ENCODE measurements around the gene NME9.

The NME9 gene

DNA sequence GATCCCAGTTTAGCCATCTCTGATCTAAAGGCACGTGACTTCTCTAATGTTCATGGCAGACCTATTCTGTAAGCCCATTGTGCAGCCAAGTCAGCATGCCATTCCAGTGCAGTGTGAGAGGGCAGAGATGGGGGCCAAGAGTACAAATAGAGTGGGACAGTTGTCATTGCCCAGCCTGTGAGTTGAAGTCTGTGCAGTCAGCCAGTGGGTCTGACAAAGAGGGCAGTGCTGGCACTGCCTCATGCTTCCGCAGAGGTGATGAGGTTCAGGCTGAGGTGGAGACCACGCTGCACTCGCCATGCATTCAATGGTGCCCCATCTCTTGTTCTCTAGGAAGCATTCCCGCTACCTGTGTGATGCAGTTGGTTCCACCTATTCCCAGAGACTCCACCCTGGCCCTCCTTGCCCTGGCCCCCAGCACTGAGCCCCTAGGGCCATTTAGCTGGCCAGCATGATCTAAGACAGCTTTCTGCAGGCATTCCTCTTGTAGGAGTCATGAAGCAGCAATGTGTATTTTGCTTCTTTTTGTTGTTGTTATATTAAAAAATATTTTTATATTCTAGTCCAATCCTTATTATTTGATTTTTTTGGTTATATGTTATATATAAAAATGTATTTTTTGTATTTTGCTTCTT, 22.4 kb upstream of the NME9 start:
- no peak overlapping the region for H4K91ac ChIP-seq (ENCODE audit: low read depth, low read length, poor library complexity)
- H3K23ac ChIP-seq (ENCODE audit: low read depth, low read length, poor library complexity), result no peak overlapping the region
- no peak overlapping the region for H3K27ac ChIP-seq (replicated peaks; ENCODE audit: low read length)
- no peak overlapping the region for H4K8ac ChIP-seq (ENCODE audit: low read depth, low read length)
- H2BK12ac ChIP-seq (ENCODE audit: low read length), result no peak overlapping the region
- no peak overlapping the region for H2AFZ ChIP-seq (ENCODE audit: low read length)
- H2BK15ac ChIP-seq (ENCODE audit: low read length), result no peak overlapping the region
- WGBS, 2 donors (ENCODE audit: extremely low coverage in 2 of 2, insufficient read length in 2 of 2, insufficient replicate concordance in 1 of 2), result no CpG with 5 or more reads among the region's 5 CpGs
- H3K14ac ChIP-seq (ENCODE audit: low read length), result no peak overlapping the region
- H3K9me3 ChIP-seq (replicated peaks in 1 of 2; ENCODE audit: control insufficient read depth in 2 of 2, insufficient read depth in 1 of 2, low read depth in 1 of 2, low read length in 2 of 2), result no peaks in the 10 kb centered on the region
- H3K27me3 ChIP-seq (ENCODE audit: control insufficient read depth in 3 of 3, insufficient read depth in 3 of 3, low read depth in 1 of 3, low read length in 3 of 3), result no peaks in the 10 kb centered on the region
- no peak overlapping the region for H2BK5ac ChIP-seq (ENCODE audit: low read length)
- peak overlapping the region; percentile 23 for H3K18ac ChIP-seq (ENCODE audit: low read length)
- H3K79me1 ChIP-seq (ENCODE audit: low read depth, low read length), result no peaks in the 10 kb centered on the region
- H3K36me3 ChIP-seq (replicated peaks in 1 of 2; ENCODE audit: control insufficient read depth in 2 of 2, insufficient read depth in 2 of 2, low read length in 2 of 2), result peaks cover 2 to 10% of the 10 kb centered on the region in 2 donors
- no peak for DNase-seq (ENCODE audit: low spot score)
- no peak overlapping the region for H3K4me2 ChIP-seq (ENCODE audit: insufficient read depth, low read length, poor library complexity, severe bottlenecking)
- H3K9ac ChIP-seq (ENCODE audit: low read depth, low read length, poor library complexity), result no peak overlapping the region
- peaks cover 0 to 5% of the 10 kb centered on the region in 2 donors for H3K4me1 ChIP-seq (ENCODE audit: control insufficient read depth in 2 of 2, insufficient read depth in 1 of 2, low read depth in 1 of 2, low read length in 2 of 2)
- no peak overlapping the region for H2BK120ac ChIP-seq (ENCODE audit: low read depth, low read length)
- H2AK5ac ChIP-seq (ENCODE audit: low read depth, low read length), result no peak overlapping the region
- H3K4ac ChIP-seq (ENCODE audit: low read length), result no peak overlapping the region
- H3K4me3 ChIP-seq (ENCODE audit: low read length in 2 of 2), result no peak overlapping the region

DNA sequence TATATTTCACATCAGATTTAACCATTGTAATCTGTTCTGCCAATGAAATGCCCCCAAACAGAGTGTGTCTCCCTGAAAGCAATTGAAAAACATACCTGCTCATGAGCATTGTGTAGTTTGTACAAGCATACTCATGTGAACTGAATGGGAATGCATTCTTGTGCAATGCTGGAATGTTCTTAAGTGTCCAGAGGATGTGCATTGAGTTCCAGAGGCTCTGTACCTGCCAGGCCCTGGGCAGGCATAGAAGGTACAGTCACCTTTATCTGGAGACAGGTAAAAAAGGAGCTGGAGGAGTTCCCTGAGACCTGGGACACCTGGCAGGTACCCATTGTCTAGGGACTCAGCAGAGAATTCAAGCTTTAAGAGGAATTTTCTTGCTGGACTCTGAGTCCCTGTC, 21.5 kb upstream of the NME9 start:
- Histone ChIP-seq H2BK15ac (ENCODE audit: low read length) (no peak overlapping the region), H2AK5ac (ENCODE audit: low read depth, low read length) (no peak overlapping the region), H2BK12ac (ENCODE audit: low read length) (no peak overlapping the region), H3K27me3 (ENCODE audit: control insufficient read depth in 3 of 3, insufficient read depth in 3 of 3, low read depth in 1 of 3, low read length in 3 of 3) (peaks cover 0 to 4% (median 0%) of the 10 kb centered on the region in 3 experiments), H4K91ac (ENCODE audit: low read depth, low read length, poor library complexity) (no peak overlapping the region), H3K14ac (ENCODE audit: low read length) (no peak overlapping the region), H3K4ac (ENCODE audit: low read length) (no peak overlapping the region), H2BK5ac (ENCODE audit: low read length) (no peak overlapping the region), H3K36me3 (replicated peaks in 1 of 2; ENCODE audit: control insufficient read depth in 2 of 2, insufficient read depth in 2 of 2, low read length in 2 of 2) (peaks cover 2 to 7% of the 10 kb centered on the region in 2 donors), H3K9me3 (replicated peaks in 1 of 2; ENCODE audit: control insufficient read depth in 2 of 2, insufficient read depth in 1 of 2, low read depth in 1 of 2, low read length in 2 of 2) (no peaks in the 10 kb centered on the region), H3K4me2 (ENCODE audit: insufficient read depth, low read length, poor library complexity, severe bottlenecking) (no peak overlapping the region), H3K4me3 (ENCODE audit: low read length in 2 of 2) (no peak overlapping the region), H3K4me1 (ENCODE audit: control insufficient read depth in 2 of 2, insufficient read depth in 1 of 2, low read depth in 1 of 2, low read length in 2 of 2) (peaks cover 0 to 5% of the 10 kb centered on the region in 2 donors), H3K23ac (ENCODE audit: low read depth, low read length, poor library complexity) (no peak overlapping the region), H3K18ac (ENCODE audit: low read length) (no peak overlapping the region), H3K9ac (ENCODE audit: low read depth, low read length, poor library complexity) (no peak overlapping the region), H2BK120ac (ENCODE audit: low read depth, low read length) (no peak overlapping the region), H3K79me1 (ENCODE audit: low read depth, low read length) (no peaks in the 10 kb centered on the region), H2AFZ (ENCODE audit: low read length) (no peak overlapping the region), H4K8ac (ENCODE audit: low read depth, low read length) (no peak overlapping the region), H3K27ac (replicated peaks; ENCODE audit: low read length) (no peak overlapping the region)
- DNase-seq (ENCODE audit: low spot score), result no peak

DNA sequence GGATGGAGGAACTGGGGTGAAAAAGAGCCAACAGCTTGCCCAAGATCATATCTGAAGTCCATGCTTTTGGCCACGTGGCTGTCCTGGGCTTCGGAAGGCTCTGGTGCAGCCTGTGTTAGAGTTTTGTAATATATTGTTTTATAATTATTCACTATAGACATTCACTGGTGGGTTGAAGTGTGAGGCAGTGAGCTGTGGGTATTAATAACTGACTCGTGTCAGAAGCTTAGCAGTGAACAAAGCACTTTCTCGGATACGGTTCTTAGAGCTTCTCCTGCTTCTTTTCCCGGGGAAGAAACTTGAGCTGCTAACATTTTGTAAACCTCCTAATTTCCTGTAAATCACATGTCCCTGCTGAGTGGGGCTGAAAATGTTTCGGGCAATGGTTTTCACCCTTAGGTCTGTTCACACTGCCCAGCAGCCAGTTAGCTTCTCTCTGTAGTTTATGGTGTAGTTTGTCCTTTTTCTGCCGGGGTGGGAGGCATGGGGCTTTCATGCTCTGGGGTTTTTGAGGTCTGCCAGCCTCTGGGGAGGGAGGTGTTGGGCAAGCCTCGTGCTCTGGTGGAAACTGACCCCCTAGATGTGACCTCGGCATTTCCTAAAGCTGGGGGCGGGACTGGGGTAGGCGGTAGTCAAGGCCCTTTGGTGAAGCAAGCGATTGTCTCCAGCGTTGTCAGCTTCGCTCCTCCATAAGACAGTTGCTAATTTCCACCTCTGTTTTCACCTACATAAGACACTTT, 20.4 kb upstream of the NME9 start:
- Histone ChIP-seq H3K79me1 (ENCODE audit: low read depth, low read length) (no peaks in the 10 kb centered on the region), H4K91ac (ENCODE audit: low read depth, low read length, poor library complexity) (no peak overlapping the region), H2BK12ac (ENCODE audit: low read length) (no peak overlapping the region), H2AK5ac (ENCODE audit: low read depth, low read length) (no peak overlapping the region), H3K4ac (ENCODE audit: low read length) (no peak overlapping the region), H3K14ac (ENCODE audit: low read length) (no peak overlapping the region), H2AFZ (ENCODE audit: low read length) (no peak overlapping the region), H3K27me3 (ENCODE audit: control insufficient read depth in 3 of 3, insufficient read depth in 3 of 3, low read depth in 1 of 3, low read length in 3 of 3) (peaks cover 0 to 4% (median 0%) of the 10 kb centered on the region in 3 experiments), H3K23ac (ENCODE audit: low read depth, low read length, poor library complexity) (no peak overlapping the region), H3K4me1 (ENCODE audit: control insufficient read depth in 2 of 2, insufficient read depth in 1 of 2, low read depth in 1 of 2, low read length in 2 of 2) (peaks cover 0 to 5% of the 10 kb centered on the region in 2 donors), H2BK5ac (ENCODE audit: low read length) (no peak overlapping the region), H3K4me2 (ENCODE audit: insufficient read depth, low read length, poor library complexity, severe bottlenecking) (no peak overlapping the region), H2BK15ac (ENCODE audit: low read length) (no peak overlapping the region), H3K9me3 (replicated peaks in 1 of 2; ENCODE audit: control insufficient read depth in 2 of 2, insufficient read depth in 1 of 2, low read depth in 1 of 2, low read length in 2 of 2) (no peaks in the 10 kb centered on the region), H3K36me3 (replicated peaks in 1 of 2; ENCODE audit: control insufficient read depth in 2 of 2, insufficient read depth in 2 of 2, low read length in 2 of 2) (peaks cover under 1 to 2% of the 10 kb centered on the region in 2 donors), H3K9ac (ENCODE audit: low read depth, low read length, poor library complexity) (no peak overlapping the region), H2BK120ac (ENCODE audit: low read depth, low read length) (no peak overlapping the region), H3K4me3 (ENCODE audit: low read length in 2 of 2) (no peak overlapping the region), H3K27ac (replicated peaks; ENCODE audit: low read length) (no peak overlapping the region), H3K18ac (ENCODE audit: low read length) (no peak overlapping the region), H4K8ac (ENCODE audit: low read depth, low read length) (no peak overlapping the region)
- no peak for DNase-seq (ENCODE audit: low spot score)
- no CpG with 5 or more reads among the region's 15 CpGs for WGBS, 2 donors (ENCODE audit: extremely low coverage in 2 of 2, insufficient read length in 2 of 2, insufficient replicate concordance in 1 of 2)

Measured in neuronal stem cell (in vitro differentiated cells).